Measurements from ENCODE around the gene IBTK.

- TF ChIP-seq CTCF (conservative IDR thresholded peaks at IDR 0.05; ENCODE audit: low read length) (no peak), EZH2phosphoT487 (IDR thresholded peaks at IDR 0.05; ENCODE audit: borderline replicate concordance) (no peak)
Measured at GRCh38 chr6:82247505-82248272, at the start of gene IBTK.

All from Loucy (cell line).